NCI-H774 (cell line): ENCODE data around the gene RRAS.

Experiments used
- DNase-seq: peaks from one replicate; lab custom pipeline; 2025; lab: John Stamatoyannopoulos, UW

Gene RRAS

DNA sequence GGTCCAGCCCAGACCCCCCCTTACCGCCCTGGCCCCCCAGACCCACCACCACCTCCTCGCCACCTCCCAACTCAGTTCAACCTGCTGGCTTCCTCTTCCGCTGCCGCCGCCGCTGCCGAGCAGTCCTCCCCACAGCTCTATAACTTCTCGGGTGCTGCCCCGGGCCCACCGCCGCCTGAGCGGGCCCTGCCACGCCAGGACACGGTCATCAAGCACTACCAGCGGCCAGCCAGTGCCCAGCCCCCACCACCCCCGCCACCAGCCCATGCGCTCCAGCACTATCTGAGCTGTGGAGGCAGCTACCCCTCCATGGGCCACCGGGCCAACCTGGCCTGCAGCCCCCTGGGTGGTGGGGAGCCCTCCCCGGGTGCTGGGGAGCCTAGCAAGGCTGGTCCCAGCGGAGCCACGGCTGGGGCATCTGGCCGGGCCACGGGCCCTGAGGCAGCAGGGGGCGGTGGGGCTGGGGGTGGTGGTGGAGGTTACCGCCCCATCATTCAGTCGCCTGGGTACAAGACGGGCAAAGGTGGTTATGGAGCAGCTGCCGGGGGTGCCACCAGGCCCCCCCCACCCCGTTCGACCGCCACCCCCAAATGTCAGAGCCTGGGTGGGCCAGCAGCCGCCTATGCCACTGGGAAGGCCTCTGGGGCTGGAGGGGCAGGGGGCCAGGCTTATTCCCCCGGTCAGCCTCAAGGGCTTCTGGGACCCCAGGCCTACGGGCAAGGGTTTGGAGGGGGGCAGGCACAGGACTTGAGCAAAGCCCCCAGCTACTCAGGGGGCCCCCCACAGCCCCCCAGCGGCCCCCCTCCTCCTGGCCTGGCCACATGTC is 44.7 kb downstream of the RRAS start:
- no peak for DNase-seq

DNA sequence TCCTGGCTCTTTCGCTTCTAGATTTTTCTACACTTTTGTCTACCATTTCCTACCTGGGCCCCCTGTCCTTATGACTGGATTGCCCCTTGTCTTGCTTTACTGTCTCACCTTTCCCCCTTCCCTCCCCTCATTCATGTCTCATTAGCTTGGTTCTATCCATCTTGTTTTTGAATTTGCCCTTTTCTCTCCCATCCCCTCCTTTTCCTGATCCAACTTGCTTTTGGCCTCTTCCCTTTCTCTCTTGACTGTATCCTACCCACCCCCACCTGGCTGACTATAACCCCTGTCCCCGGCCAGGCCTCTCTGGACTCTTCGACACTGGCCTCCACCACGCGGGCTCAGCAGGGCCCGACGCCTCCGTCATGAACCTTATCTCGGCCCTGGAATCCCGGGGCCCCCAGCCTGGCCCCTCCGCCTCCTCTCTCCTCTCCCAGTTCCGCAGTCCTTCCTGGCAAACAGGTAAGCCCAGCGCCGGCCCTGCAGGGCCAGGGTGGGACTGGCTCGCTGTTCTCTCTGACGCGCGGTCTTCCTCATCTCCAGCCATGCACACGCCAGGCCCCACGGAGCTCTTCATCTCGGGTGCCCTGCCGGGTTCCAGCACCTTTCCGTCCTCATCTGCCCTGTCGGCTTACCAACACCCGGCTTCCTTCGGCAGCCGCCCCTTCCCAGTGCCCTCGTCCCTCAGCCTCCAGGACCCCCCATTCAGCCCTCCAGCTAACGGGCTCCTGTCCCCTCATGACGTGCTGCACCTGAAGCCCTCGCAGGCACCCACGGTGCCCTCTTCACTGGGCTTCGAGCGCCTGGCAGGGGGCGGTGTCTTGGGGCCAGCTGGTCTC is 45.6 kb downstream of the RRAS start:
- no peak for DNase-seq

DNA sequence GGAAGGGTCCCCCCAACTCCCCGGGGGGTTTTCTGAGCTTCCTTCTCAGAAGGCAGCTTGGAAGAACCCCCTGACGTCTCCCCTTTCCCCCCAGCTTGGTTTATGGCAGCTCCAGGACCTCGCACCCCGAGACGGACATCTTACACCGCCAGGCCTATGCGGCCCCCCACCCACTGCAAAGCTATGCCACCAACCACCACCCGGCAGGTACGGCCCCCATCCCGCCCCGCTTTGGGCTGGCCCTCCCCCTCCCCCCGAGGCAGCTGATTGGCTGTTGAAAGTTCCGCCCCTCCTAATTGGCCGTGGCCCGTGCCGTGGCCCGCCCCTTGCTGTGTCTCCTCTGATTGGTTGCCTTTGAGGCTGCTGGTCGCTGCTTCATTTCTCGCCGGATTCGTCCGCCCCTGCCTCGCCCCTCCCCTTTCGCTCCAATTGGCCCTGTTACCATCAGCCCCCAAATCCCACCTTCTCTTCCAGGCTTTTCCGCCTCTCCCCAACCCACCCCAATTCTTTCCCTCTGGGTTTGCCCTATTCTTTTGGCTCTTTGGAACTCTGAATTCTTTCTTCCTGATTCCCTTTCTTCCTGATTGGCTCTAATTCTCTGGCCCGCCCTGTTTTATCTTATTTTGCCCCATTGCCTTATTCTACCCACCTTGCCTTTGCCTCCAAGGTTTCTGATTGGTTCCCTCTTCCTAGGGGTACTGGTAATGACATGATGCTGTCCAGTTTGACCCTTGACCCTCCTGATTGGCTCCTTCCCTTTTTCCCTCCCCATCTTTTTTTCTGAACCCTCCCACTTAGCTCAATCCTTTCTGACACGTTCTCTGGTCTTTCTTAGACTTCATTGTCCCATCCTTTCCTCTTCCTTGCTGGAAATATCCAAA is 46.5 kb downstream of the RRAS start:
- peak; percentile 89 for DNase-seq

DNA sequence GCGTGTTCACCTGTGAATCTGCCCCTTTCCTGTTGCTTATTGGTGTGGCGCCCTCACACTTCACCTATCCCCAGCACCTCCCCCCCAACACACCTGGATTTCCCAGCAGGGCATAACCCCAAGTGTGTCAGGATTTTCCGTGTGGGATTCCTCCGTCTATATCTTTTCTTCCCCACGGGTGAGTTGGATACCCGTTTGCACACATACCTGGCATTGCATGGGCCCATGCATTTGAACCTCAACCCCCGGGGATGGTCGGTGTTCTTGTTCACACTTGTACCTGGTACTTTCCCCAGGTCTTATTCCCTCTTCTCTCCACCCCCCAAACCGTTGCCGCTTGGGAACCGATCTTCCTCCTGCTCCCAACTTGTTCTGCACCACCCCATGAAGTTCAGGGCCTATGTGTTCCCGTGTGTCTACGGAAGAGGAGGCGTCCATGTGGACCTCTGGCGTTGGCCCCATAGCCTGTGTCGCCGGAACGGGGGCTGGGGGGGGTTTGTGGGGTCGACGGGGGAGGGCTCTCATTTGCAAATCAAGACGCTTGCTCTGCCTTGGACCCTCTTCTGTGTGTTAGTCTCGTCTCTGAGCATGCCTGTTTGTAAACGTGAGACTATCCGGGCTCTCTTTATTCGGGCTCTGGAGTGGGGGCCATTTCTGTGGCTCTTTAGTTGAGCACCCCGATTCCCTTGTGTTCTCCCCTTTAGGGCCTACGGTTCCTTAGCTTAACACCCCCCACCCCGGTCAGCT is 47.3 kb downstream of the RRAS start:
- peak; percentile 30 for DNase-seq

DNA sequence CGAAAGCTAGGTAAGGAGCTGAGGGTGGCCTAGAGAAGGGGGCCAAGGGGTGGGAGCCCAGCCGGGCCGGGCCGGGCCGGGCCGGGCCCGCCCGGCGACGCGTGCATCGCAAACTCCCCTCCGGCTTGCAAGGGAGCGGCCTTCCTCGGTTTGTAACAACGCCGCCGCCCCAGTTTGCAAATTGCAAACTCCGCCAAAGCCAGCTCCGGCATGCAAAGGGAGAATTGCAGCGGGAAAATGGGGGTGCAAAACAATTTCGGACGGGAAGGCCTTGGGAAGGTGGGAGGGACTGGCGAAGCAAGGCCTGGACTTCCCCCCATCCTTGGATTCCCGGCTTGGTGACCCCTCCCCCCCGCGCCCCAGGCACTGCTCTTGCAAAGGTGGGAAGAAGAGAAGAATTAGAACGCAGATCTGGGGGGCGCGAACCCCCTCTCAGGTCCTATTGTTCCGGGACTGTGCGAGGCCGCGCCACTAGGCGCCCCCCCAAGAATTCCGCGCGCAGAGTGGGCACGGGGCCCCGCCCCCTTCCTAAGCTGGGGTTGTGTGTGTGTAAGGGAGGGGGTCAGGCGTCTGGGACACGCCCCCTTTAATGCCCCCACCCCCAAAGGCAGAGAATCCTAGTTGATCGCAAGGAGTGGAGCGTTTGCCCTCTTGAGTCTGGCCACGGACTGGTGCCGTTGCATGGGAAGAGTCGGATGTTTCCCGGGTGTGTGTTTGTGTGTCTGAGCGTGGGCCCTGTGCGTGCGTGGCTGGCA is 48.0 kb downstream of the RRAS start:
- DNase-seq, result peak; percentile 30

DNA sequence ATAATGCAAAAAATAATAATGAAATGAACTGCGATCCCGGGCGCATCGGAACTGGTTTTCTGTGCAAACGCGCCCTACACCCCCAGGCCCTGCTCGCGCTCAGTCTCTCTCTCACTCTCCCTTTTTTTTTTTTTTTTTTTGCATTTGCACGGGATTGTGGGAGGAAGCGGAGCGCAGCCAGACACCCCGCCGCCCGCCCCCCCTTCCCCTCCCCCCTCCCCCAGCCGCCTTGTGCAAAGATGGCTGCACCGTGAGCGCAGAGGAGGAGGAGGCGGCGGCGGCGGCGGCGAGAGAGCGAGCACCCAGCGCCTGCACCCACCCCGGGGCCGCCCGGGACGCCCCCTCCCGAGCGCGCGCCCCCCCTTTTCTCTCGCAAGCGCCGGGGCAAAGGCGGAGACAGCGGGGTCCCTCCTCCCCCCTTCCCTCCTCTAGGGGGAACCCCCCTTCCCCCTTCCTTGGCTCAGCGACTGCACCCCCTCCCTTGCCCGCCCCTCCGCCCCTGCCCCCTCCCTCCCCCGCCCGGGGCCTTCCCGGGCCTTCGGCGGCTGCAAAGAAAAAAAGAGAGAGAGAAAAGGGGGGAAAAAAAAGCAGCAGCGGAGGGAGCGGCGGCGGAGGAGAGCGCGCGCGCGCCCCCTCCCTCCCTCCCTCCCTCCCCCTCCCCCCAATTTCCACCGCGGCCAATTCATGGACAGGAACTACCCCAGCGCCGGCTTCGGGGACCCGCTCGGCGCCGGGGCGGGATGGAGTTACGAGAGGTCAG is 48.8 kb downstream of the RRAS start, which contains the start of gene PRR12:
PRR12 (plus strand) TSS at position 212 of the 760 bp plus-strand sequence; CDS start at position 685, 473 bp downstream.
- DNase-seq, result peak; percentile 60

DNA sequence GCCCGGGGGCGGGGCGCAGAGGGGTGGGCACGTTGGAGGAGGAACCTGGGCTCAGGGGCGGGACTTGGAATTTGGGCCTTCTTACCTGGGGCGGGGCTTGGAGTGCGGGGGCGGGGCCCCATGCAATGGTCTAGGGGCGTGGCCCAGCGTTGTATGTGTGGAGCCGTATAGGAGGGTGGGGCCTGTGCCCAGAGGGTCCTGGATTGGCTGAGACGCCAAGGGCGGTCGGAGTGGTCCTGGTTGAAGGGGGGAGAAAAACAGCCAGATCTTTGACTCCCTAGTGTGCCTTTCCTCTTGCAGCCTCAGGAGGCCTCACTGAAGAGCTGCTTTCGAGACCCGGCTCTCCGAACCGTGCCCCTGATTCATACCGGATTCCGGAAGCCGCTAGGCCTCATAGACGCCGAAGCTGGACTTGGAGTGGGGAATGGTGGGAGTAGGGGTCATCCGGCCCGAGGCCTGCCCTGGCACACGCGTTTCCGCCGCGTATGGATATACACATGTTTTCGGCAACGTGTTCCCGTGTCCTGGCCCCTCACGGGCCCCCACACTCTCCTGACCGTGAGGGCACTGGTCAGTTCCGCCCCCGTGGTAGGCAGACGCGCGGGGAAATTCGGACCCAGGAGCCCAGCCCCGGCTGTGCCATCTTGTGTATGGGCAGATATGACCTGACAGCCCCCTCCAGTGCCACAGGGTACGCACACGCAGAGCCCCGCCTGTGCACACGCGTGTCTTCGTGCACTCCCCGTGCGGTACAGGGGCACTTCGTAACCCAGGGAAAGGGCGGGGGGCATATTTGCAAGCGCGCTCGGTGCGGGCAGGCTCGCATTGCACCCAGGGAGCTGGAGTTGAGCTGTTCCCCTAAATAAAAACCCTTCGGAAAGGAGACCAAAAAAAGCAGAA is 49.6 kb downstream of the RRAS start:
- DNase-seq, result peak; percentile 95

DNA sequence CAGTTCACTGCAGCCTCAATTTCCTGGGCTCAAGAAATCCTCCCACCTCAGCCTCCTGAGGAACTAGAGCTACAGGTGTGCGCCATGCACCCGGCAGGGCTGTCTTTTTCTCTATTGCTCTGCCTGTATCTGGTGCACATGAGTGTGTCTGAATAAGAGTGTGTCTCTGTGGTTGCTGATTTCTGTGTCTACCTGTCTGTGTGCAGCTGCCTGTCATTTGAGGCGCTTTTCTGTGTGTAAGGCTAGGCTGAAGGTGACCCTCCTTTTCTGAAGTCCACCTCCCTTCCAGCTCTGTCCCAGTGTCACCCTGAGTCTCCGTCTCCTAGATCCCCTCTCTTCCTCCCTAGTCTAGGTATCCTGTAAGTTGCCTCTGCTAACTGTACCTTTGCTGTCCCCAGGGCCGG is 50.4 kb downstream of the RRAS start:
- no peak for DNase-seq

DNA sequence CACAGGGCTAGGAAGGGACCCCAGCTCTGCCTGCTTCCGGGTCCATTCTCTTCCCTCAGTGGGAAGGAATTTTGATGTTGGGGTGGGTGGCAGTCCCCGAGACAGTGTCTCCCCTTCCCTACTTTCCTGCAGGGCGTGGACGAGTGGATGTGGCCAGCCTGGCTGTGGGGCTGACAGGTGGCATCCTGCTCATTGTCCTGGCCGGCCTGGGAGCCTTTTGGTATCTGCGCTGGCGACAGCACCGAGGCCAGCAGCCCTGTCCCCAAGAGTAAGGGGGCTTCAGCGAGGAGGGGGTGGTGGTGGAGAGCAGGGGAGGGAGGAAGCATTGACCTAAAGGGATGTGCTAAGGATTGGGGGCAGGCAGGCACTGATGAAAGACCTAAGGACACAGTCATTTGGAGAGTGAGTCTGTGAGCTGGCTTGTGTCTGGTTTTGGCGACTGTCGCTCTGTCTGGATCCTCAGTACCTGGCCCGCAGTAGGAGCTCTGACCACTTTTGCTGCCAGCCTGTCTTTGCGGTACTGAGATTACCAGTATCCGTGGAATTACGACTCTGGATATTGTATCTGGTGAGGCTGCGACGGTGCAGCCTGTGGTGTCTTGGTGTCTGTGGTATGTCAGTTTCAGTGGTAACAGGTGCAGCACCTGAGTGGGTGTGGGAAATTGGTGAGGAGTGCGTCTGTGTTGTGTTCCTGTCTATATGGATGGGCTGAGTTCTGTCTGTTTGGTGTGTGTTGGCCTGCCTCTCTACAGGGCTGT is 51.4 kb downstream of the RRAS start:
- no peak for DNase-seq

DNA sequence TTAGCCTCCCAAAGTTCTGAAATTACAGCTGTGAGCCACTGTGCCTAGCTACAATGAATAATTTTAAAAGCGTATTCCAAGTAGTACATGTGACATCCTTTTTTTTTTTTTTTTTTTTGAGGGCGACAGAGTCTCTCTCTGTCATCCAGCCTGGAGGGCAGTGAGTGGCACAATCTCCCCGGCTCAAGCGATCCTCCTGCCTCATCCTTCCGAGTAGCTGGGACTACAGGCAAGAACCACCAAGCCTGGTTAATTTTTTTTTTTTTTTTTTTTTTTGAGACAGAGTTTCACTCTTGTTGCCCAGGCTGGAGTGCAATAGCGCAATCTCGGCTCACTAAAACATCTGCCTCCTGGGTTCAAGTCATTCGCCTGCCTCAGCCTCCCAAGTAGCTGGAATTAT is 52.7 kb downstream of the RRAS start:
- DNase-seq, result no peak
